ENCODE measurements around the gene PRR7. TPM values are rescaled to one million over a fixed set of nuclear protein-coding genes. Genes with fewer than 3 reads are reported as not detected.

Gene PRR7
- total RNA-seq, 1 experiment from 2014 or later, result 23.2 TPM

GRCh38 chr5:177474846-177475562 is 28.4 kb downstream of the PRR7 start:
- no peak for DNase-seq (ENCODE audit: unreplicated experiment)
- no peak for TF ChIP-seq CTCF (IDR thresholded peaks at IDR 0.05; ENCODE audit: unreplicated experiment)
- Mint-ChIP-seq H3K9me3 (ENCODE audit: unreplicated experiment) (no peaks in the 10 kb centered on the region), H3K36me3 (ENCODE audit: insufficient read depth, unreplicated experiment) (peaks cover 9% of the 10 kb centered on the region), H3K4me3 (ENCODE audit: unreplicated experiment) (no peak overlapping the region), H3K27ac (ENCODE audit: low read depth, unreplicated experiment) (no peak overlapping the region), H3K4me1 (ENCODE audit: insufficient read depth, unreplicated experiment) (peaks cover 56% of the 10 kb centered on the region), H3K27me3 (ENCODE audit: insufficient read depth, unreplicated experiment) (no peaks in the 10 kb centered on the region)
- ChIA-PET CTCF (interaction anchor here (0.7 to 0.9 kb wide), 2 partner anchors 19 to 20 kb away, joined by 3 to 7 read pairs; no protein-coding TSS in a partner anchor), POLR2A (interaction anchor here (1.0 to 1.3 kb wide), 3 partner anchors 17 to 86 kb away, joined by 3 read pairs; no protein-coding TSS in a partner anchor)
- intact Hi-C loops (cut with micrococcal nuclease), result no loop called here
- BruUV-seq (replicated peaks), result no TSS peak

GRCh38 chr5:177475563-177476427 is 29.2 kb downstream of the PRR7 start:
- TF ChIP-seq CTCF (IDR thresholded peaks at IDR 0.05; ENCODE audit: unreplicated experiment), result no peak
- peaks cover 50% of the 10 kb centered on the region for H3K4me1 Mint-ChIP-seq (ENCODE audit: insufficient read depth, unreplicated experiment)
- H3K27ac Mint-ChIP-seq (ENCODE audit: low read depth, unreplicated experiment), result no peak overlapping the region

GRCh38 chr5:177476531-177477233 is 30.1 kb downstream of the PRR7 start:
- BruUV-seq (replicated peaks), result no TSS peak
- TF ChIP-seq CTCF (IDR thresholded peaks at IDR 0.05; ENCODE audit: unreplicated experiment), result no peak

More at GRCh38 chr5:177475563-177476427, 29.2 kb downstream of the PRR7 start:
- Mint-ChIP-seq H3K9me3 (ENCODE audit: unreplicated experiment) (no peaks in the 10 kb centered on the region), H3K27me3 (ENCODE audit: insufficient read depth, unreplicated experiment) (no peaks in the 10 kb centered on the region), H3K4me3 (ENCODE audit: unreplicated experiment) (no peak overlapping the region), H3K36me3 (ENCODE audit: insufficient read depth, unreplicated experiment) (peaks cover 10% of the 10 kb centered on the region)
- ChIA-PET CTCF (interaction anchor here (0.6 to 3.9 kb wide), 7 partner anchors 12 to 105 kb away, joined by 3 to 23 read pairs (median 6); no protein-coding TSS in a partner anchor), POLR2A (interaction anchor here (1.0 to 3.0 kb wide), 5 partner anchors 18 to 87 kb away, joined by 3 to 18 read pairs (median 3); partner anchors contain the start of genes GRK6 and PDLIM7)
- no TSS peak for BruUV-seq (replicated peaks)
- intact Hi-C loops (cut with micrococcal nuclease), result no loop called here
- DNase-seq (ENCODE audit: unreplicated experiment), result no peak

More at GRCh38 chr5:177476531-177477233, 30.1 kb downstream of the PRR7 start:
- ChIA-PET POLR2A (interaction anchor here (0.6 to 3.0 kb wide), 6 partner anchors 9 to 236 kb away, joined by 3 to 18 read pairs (median 4); partner anchors contain the start of genes GRK6 and PDLIM7), CTCF (interaction anchor here (0.6 to 3.9 kb wide), 6 partner anchors 13 to 87 kb away, joined by 3 to 23 read pairs (median 8); no protein-coding TSS in a partner anchor)
- peaks cover 10% of the 10 kb centered on the region for H3K36me3 Mint-ChIP-seq (ENCODE audit: insufficient read depth, unreplicated experiment)
- DNase-seq (ENCODE audit: unreplicated experiment), result no peak
- H3K9me3 Mint-ChIP-seq (ENCODE audit: unreplicated experiment), result no peaks in the 10 kb centered on the region
- H3K4me3 Mint-ChIP-seq (ENCODE audit: unreplicated experiment), result no peak overlapping the region
- H3K27ac Mint-ChIP-seq (ENCODE audit: low read depth, unreplicated experiment), result no peak overlapping the region
- H3K4me1 Mint-ChIP-seq (ENCODE audit: insufficient read depth, unreplicated experiment), result peaks cover 44% of the 10 kb centered on the region
- intact Hi-C loops (cut with micrococcal nuclease), result no loop called here
- no peaks in the 10 kb centered on the region for H3K27me3 Mint-ChIP-seq (ENCODE audit: insufficient read depth, unreplicated experiment)
